BLaER1 treated with 17β-estradiol and CSF1 and Interleukin-3, amounts not matched to agents 10 nM and 100 nM (cell line): ENCODE data around the gene SMIM35.

Experiments
- H3K27ac ChIP-seq, 11 experiments: shearing (Covaris generic); formaldehyde crosslinking; 2 replicates each; pipeline ENCODE4 v1.8.1; 2022
- H3K27me3 ChIP-seq, 11 experiments: shearing (Covaris generic); formaldehyde crosslinking; 2 replicates each; pipeline ENCODE4 v1.8.1; 2022
- H3K36me3 ChIP-seq, 11 experiments: shearing (Covaris generic); formaldehyde crosslinking; 2 replicates each; pipeline ENCODE4 v1.8.1; 2022
- H3K4me1 ChIP-seq, 10 experiments: shearing (Covaris generic); formaldehyde crosslinking; 2 replicates each; pipeline ENCODE4 v1.8.1; 2022
- H3K4me2 ChIP-seq, 11 experiments: shearing (Covaris generic); formaldehyde crosslinking; 2 replicates each; pipeline ENCODE4 v1.8.1; 2022
- H3K4me3 ChIP-seq, 10 experiments: shearing (Covaris generic); formaldehyde crosslinking; 2 replicates each; pipeline ENCODE4 v1.8.1; 2022
- H3K9ac ChIP-seq, 11 experiments: shearing (Covaris generic); formaldehyde crosslinking; 2 replicates each; pipeline ENCODE4 v1.8.1; 2022
- H3K9me3 ChIP-seq, 11 experiments: shearing (Covaris generic); formaldehyde crosslinking; replicated peaks in 1 of 11; 2 replicates each; pipeline ENCODE4 v1.8.1; 2022
- H4K20me1 ChIP-seq, 11 experiments: shearing (Covaris generic); formaldehyde crosslinking; 2 replicates each; pipeline ENCODE4 v1.8.1; 2022
- Cebpa-rat ChIP-seq, 11 experiments: shearing (Covaris generic); IDR thresholded peaks; 2 replicates each; pipeline ENCODE4 v1.8.1; 2022

SMIM35 gene

GRCh38 chr11:118111744-118112035, 24.9 kb upstream of the SMIM35 start:
- TF ChIP-seq Cebpa-rat (IDR thresholded peaks at IDR 0.05) = no peak
- Histone ChIP-seq H4K20me1 (no peaks in the 10 kb centered on the region), H3K36me3 (no peaks in the 10 kb centered on the region), H3K4me1 (peaks cover 0 to 20% (median 5%) of the 10 kb centered on the region in 10 experiments; a peak in 9 of 20 replicates), H3K9ac (no peak overlapping the region), H3K9me3 (no peaks in the 10 kb centered on the region), H3K27me3 (no peaks in the 10 kb centered on the region), H3K4me2 (peak overlapping the region in 2 of 11 experiments; percentile 11 to 31; a peak in 1 of 22 replicates), H3K27ac (no peak overlapping the region), H3K4me3 (no peak overlapping the region)

DNA sequence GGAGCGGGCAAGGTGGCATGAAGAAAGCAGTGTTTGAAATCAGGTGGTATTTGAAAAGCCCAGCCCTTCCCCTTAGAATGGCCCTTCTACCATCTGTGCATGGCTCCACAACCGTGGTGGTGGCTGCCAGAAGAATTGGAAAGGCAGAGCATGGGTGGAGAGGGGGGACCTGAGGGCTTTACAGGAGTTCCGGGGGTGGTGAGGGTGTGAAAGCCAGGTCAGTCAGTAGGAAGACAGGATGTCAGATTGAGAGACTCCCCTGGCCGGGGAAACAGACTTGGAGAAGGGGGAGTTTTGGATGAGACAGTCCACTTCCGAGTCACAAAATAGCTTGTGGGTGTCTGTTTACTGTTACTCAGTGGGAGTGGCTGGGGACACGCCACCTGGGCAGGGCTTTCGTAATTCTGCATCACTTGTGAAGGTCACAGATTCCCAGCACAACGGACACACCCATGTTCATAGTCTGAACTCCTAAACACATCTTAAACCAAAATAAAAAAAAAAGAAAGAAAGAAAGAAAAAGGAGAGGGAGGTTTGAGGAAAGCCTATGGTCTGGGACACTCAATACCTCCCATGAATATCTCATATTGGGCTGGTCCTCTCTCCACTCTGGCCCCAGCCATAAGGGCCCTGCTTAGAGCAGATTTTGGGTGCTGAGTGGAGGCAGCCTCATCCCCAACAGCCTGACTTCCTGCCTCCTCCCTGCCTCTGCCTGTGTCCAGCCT, 24.4 kb upstream of the SMIM35 start:
- Histone ChIP-seq H3K4me3 (no peak overlapping the region), H4K20me1 (no peaks in the 10 kb centered on the region), H3K27me3 (no peaks in the 10 kb centered on the region), H3K27ac (no peak overlapping the region), H3K36me3 (no peaks in the 10 kb centered on the region), H3K4me2 (peak overlapping the region in 4 of 11 experiments; percentile 8 to 31 (median 10); a peak in 3 of 22 replicates), H3K9ac (no peak overlapping the region), H3K9me3 (no peaks in the 10 kb centered on the region), H3K4me1 (peaks cover 0 to 20% (median 5%) of the 10 kb centered on the region in 10 experiments; a peak in 9 of 20 replicates)
- no peak for TF ChIP-seq Cebpa-rat (IDR thresholded peaks at IDR 0.05)

- no peak overlapping the region for H3K4me2 ChIP-seq
- no peaks in the 10 kb centered on the region for H3K36me3 ChIP-seq
- H3K27ac ChIP-seq = no peak overlapping the region
- no peaks in the 10 kb centered on the region for H3K27me3 ChIP-seq
- H3K4me1 ChIP-seq = peaks cover 0 to 13% (median under 1%) of the 10 kb centered on the region in 10 experiments; a peak in 9 of 20 replicates
- H3K9me3 ChIP-seq = no peaks in the 10 kb centered on the region
- no peak overlapping the region for H3K4me3 ChIP-seq
- H4K20me1 ChIP-seq = no peaks in the 10 kb centered on the region; a peak in 1 of 22 replicates
- no peak overlapping the region for H3K9ac ChIP-seq
- no peak for TF ChIP-seq Cebpa-rat (IDR thresholded peaks at IDR 0.05)
These were observed 22.5 kb upstream of the SMIM35 start for GRCh38 chr11:118109231-118109630.

- no peak overlapping the region for H3K9ac ChIP-seq
- TF ChIP-seq Cebpa-rat (IDR thresholded peaks at IDR 0.05) = no peak
- H3K27me3 ChIP-seq = no peaks in the 10 kb centered on the region
- no peak overlapping the region for H3K4me3 ChIP-seq
- H4K20me1 ChIP-seq = no peaks in the 10 kb centered on the region; a peak in 1 of 22 replicates
- H3K27ac ChIP-seq = no peak overlapping the region
- H3K4me1 ChIP-seq = peaks cover 0 to 13% (median 0%) of the 10 kb centered on the region in 10 experiments; a peak in 4 of 20 replicates
- H3K9me3 ChIP-seq = no peaks in the 10 kb centered on the region
- no peaks in the 10 kb centered on the region for H3K36me3 ChIP-seq
- no peak overlapping the region for H3K4me2 ChIP-seq
These were observed 21.8 kb upstream of the SMIM35 start for GRCh38 chr11:118108513-118108912.

GRCh38 chr11:118106789-118107335, 20.1 kb upstream of the SMIM35 start:
- H4K20me1 ChIP-seq = no peaks in the 10 kb centered on the region; a peak in 1 of 22 replicates
- H3K9me3 ChIP-seq = no peaks in the 10 kb centered on the region
- no peak overlapping the region for H3K9ac ChIP-seq
- H3K4me2 ChIP-seq = no peak overlapping the region
- no peak for TF ChIP-seq Cebpa-rat (IDR thresholded peaks at IDR 0.05)
- no peak overlapping the region for H3K4me3 ChIP-seq
- no peaks in the 10 kb centered on the region for H3K36me3 ChIP-seq
- H3K27ac ChIP-seq = no peak overlapping the region
- H3K27me3 ChIP-seq = no peaks in the 10 kb centered on the region
- peaks cover 0 to 14% (median 8%) of the 10 kb centered on the region in 10 experiments; a peak in 10 of 20 replicates for H3K4me1 ChIP-seq

DNA sequence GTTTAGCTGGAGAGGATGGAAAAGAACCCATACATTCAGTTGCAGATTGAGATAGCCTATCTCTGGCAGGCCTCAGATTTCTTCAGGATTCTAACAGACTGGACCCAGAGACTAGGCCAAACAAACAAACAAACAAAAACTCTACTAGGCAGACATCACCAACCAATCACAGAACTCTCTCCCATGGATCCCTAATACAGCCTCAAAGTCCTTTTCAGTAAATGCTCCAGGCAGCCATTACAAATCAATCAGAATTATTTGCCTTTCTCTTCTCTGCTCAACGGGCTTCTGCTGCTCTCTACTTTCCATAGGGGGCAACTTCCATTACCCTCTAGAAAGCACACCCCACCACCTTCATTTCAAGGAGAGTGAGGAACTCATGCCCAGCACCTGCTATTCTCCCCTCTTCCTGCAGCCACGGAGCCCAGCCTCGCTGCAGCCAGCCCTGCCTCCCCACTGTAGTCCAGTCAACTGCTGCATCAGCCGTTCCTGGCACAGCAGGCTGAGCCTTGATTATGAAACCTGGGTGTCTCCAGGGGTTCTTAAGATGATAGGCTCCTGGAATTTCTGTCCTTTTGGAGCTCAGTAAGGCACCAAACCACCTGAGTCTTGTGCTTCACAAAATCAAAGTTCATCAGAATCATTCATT, 19.0 kb upstream of the SMIM35 start:
- H3K27me3 ChIP-seq = no peaks in the 10 kb centered on the region
- no peak overlapping the region for H3K27ac ChIP-seq
- no peak overlapping the region for H3K9ac ChIP-seq
- no peaks in the 10 kb centered on the region; a peak in 1 of 22 replicates for H4K20me1 ChIP-seq
- H3K4me2 ChIP-seq = no peak overlapping the region
- H3K4me1 ChIP-seq = peaks cover 0 to 11% (median 7%) of the 10 kb centered on the region in 10 experiments; a peak in 6 of 20 replicates
- H3K4me3 ChIP-seq = no peak overlapping the region
- no peaks in the 10 kb centered on the region for H3K36me3 ChIP-seq
- H3K9me3 ChIP-seq = no peaks in the 10 kb centered on the region
- TF ChIP-seq Cebpa-rat (IDR thresholded peaks at IDR 0.05) = no peak

DNA sequence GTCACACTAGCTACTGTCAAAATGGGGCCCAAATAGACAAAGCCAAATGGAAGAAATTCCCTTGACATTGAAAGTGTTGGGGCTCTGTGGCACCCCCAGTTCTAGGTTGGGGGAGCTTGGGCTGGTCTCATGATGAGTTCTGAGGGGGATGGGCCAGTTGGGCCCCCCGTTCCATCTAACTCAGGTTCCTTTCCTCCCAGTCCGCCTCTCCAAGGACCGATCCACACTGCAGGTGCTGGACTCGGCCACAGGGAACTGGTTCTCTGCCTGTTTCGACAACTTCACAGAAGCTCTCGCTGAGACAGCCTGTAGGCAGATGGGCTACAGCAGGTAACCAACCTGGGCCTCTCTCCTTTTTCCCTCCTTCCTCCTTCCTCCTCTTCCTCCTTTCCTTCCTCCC, 17.7 kb upstream of the SMIM35 start:
- Histone ChIP-seq H3K4me1 (peaks cover 0 to 11% (median 7%) of the 10 kb centered on the region in 10 experiments; a peak in 6 of 20 replicates), H3K4me2 (no peak overlapping the region), H4K20me1 (no peaks in the 10 kb centered on the region; a peak in 1 of 22 replicates), H3K9me3 (no peaks in the 10 kb centered on the region), H3K36me3 (no peaks in the 10 kb centered on the region), H3K4me3 (no peak overlapping the region), H3K27ac (no peak overlapping the region), H3K9ac (no peak overlapping the region), H3K27me3 (no peaks in the 10 kb centered on the region)
- no peak for TF ChIP-seq Cebpa-rat (IDR thresholded peaks at IDR 0.05)

- H3K27ac ChIP-seq = no peak overlapping the region
- H3K36me3 ChIP-seq = no peaks in the 10 kb centered on the region
- no peaks in the 10 kb centered on the region for H3K27me3 ChIP-seq
- H3K9me3 ChIP-seq = no peaks in the 10 kb centered on the region
- H3K4me1 ChIP-seq = peaks cover 0 to 11% (median 7%) of the 10 kb centered on the region in 10 experiments; a peak in 6 of 20 replicates
- peak overlapping the region in 4 of 11 experiments; percentile 7 to 27 (median 14); a peak in 5 of 22 replicates for H3K4me2 ChIP-seq
- no peak for TF ChIP-seq Cebpa-rat (IDR thresholded peaks at IDR 0.05)
- H4K20me1 ChIP-seq = no peaks in the 10 kb centered on the region; a peak in 1 of 22 replicates
- H3K9ac ChIP-seq = no peak overlapping the region
- no peak overlapping the region for H3K4me3 ChIP-seq
These were observed 16.0 kb upstream of the SMIM35 start for GRCh38 chr11:118102721-118103261.

GRCh38 chr11:118100691-118101232, 14.0 kb upstream of the SMIM35 start:
- H3K36me3 ChIP-seq = no peaks in the 10 kb centered on the region
- H3K27ac ChIP-seq = no peak overlapping the region
- no peak for TF ChIP-seq Cebpa-rat (IDR thresholded peaks at IDR 0.05)
- no peak overlapping the region for H3K4me3 ChIP-seq
- no peak overlapping the region for H3K9ac ChIP-seq
- no peaks in the 10 kb centered on the region; a peak in 1 of 22 replicates for H4K20me1 ChIP-seq
- H3K27me3 ChIP-seq = no peaks in the 10 kb centered on the region
- H3K4me2 ChIP-seq = no peak overlapping the region
- peaks cover 0 to 11% (median 7%) of the 10 kb centered on the region in 10 experiments; a peak in 6 of 20 replicates for H3K4me1 ChIP-seq
- H3K9me3 ChIP-seq = no peaks in the 10 kb centered on the region
